ENCODE data around the gene SARS1.

Gene SARS1

GRCh38 chr1:109262231-109263055 is 48.7 kb downstream of the SARS1 start:
- no peak for DNase-seq (ENCODE audit: low spot score)

DNA sequence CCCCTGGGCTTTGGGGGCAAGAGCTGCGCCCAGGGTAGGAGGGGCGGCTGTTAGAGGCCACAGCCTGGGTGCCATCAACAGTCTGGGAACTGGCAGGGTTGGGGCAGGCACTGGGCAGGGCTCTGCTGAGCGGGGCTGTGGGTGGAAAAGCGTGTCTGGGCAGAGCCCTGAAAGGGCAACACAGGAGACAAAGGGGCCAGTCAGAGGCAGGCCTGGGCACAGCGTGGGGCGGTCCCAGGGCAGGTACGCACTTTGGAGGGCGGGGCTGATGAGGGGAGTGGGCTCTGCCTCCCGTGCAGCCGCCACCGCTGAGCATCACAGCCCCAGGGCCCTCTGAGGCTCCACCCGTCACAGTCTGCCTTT is 49.5 kb downstream of the SARS1 start:
- no peak for DNase-seq (ENCODE audit: low spot score)

DNA sequence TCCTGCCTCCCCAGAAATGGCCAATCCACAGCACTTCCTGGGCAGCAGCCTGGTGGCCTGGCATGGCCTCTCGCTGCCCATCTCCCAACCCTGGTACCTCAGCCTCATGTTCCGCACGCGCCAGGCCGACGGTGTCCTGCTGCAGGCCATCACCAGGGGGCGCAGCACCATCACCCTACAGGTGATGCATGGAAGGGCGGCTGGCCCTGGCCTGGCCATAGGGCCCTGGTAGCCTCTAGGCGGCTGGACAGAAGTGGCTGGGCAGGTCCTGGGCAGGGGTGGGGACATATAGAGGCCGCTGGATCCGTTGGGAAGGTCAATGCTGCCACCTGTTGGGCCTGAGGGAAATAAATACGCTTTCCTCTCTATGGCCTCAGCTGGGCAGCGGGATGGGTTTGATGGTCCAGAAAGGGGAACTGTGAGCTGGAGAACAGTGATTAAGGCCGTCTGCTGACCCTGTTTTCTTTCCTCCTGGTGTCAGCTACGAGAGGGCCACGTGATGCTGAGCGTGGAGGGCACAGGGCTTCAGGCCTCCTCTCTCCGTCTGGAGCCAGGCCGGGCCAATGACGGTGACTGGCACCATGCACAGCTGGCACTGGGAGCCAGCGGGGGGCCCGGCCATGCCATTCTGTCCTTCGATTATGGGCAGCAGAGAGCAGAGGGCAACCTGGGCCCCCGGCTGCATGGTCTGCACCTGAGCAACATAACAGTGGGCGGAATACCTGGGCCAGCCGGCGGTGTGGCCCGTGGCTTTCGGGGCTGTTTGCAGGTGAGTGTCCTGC is 50.1 kb downstream of the SARS1 start:
- DNase-seq (ENCODE audit: low spot score) = peak; percentile 90

DNA sequence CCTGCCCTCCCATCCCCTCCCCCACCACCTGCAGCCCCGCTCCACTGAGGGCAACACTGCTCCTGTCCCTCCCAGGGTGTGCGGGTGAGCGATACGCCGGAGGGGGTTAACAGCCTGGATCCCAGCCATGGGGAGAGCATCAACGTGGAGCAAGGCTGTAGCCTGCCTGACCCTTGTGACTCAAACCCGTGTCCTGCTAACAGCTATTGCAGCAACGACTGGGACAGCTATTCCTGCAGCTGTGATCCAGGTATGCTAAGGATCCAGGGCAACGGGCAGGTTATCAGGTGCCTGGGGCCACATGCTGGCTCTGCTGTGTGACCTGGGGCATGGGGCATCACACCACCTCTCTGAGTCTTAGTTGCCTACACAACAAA is 50.6 kb downstream of the SARS1 start:
- no peak for DNase-seq (ENCODE audit: low spot score)

GRCh38 chr1:109265016-109265415 is 51.3 kb downstream of the SARS1 start:
- DNase-seq (ENCODE audit: low spot score) = no peak

- DNase-seq (ENCODE audit: low spot score) = no peak
Observed at GRCh38 chr1:109265741-109266330, 52.1 kb downstream of the SARS1 start.

DNA sequence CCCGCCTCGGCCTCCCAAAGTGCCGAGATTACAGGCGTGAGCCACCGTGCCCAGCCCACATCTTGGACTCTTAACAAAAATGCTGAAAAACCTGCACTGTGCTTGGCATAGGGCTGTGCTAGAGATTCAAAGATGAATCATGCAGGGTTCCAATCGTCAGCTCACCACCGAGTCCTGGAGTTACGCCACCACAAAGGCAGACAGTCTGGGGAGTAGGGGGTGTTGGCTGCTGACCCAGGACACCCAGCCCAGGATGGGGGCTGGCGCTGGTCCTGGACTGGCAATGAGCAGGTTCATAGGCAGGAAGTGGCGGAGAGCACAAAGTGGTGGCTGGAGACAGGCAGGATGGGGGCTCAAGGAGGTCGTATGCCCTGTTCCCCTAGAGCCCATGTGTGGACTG is 53.2 kb downstream of the SARS1 start:
- peak; percentile 76 for DNase-seq (ENCODE audit: low spot score)

DNA sequence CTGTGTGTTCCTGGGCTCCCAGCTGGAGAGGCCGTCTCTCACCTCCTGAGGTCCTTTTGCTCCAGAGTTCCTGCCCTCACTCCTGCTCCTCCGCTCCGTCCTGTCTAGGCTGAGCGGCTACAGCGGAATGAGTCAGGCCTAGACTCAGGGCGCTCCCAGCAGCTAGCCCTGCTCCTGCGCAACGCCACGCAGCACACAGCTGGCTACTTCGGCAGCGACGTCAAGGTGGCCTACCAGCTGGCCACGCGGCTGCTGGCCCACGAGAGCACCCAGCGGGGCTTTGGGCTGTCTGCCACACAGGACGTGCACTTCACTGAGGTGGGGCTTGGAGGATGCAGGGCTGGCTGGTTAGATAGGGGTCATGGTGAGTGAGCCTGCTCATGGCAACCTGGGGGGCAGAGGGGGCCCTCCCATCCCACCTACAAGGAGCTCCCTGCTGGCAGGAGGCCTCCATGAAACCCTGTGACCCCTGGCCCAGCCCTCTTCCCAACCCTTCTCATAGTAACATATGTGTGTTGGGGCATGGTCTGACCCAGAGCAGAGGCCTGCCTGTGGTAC is 54.1 kb downstream of the SARS1 start:
- no peak for DNase-seq (ENCODE audit: low spot score)

GRCh38 chr1:109268431-109269211 is 54.9 kb downstream of the SARS1 start:
- DNase-seq (ENCODE audit: low spot score) = no peak

DNA sequence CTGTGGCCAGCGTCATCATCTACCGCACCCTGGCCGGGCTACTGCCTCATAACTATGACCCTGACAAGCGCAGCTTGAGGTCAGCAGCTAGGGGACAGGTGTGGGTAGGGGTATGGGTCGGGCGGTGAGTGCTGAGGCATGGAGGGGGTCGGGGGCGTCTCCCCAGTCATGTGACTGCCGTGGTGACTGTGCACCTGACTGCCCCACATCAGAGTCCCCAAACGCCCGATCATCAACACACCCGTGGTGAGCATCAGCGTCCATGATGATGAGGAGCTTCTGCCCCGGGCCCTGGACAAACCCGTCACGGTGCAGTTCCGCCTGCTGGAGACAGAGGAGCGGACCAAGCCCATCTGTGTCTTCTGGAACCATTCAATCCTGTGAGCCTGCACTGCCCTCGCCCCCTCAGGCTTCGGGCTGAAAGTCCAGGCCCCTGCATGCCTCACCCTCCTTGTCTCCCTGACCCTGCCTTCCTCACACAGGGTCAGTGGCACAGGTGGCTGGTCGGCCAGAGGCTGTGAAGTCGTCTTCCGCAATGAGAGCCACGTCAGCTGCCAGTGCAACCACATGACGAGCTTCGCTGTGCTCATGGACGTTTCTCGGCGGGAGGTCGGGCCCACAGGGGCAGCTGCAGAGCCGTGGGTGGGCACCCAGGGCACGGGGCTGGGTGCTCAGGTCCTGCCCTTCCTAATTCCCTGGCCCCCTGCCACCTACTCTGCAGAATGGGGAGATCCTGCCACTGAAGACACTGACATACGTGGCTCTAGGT is 55.7 kb downstream of the SARS1 start:
- DNase-seq (ENCODE audit: low spot score) = no peak

DNA sequence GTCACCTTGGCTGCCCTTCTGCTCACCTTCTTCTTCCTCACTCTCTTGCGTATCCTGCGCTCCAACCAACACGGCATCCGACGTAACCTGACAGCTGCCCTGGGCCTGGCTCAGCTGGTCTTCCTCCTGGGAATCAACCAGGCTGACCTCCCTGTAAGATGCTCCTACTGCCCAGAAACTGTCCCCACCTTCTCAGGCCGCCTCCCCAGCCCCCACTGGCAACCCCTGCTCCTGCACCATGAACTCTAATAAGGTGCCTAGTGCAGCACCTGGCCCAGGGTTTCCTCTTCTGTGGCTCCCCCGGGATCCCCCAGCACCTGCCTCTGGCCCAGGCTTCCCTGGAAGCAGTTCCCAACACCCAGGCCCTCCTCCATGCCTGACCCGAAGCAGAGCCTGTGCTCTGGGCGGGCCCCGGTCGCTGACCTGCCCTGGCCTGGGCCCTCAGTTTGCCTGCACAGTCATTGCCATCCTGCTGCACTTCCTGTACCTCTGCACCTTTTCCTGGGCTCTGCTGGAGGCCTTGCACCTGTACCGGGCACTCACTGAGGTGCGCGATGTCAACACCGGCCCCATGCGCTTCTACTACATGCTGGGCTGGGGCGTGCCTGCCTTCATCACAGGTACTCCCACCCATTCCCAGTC is 56.4 kb downstream of the SARS1 start:
- no peak for DNase-seq (ENCODE audit: low spot score)

GRCh38 chr1:109270623-109271317 is 57.1 kb downstream of the SARS1 start:
- no peak for DNase-seq (ENCODE audit: low spot score)

GRCh38 chr1:109271458-109271857 is 57.7 kb downstream of the SARS1 start:
- no peak for DNase-seq (ENCODE audit: low spot score)

DNA sequence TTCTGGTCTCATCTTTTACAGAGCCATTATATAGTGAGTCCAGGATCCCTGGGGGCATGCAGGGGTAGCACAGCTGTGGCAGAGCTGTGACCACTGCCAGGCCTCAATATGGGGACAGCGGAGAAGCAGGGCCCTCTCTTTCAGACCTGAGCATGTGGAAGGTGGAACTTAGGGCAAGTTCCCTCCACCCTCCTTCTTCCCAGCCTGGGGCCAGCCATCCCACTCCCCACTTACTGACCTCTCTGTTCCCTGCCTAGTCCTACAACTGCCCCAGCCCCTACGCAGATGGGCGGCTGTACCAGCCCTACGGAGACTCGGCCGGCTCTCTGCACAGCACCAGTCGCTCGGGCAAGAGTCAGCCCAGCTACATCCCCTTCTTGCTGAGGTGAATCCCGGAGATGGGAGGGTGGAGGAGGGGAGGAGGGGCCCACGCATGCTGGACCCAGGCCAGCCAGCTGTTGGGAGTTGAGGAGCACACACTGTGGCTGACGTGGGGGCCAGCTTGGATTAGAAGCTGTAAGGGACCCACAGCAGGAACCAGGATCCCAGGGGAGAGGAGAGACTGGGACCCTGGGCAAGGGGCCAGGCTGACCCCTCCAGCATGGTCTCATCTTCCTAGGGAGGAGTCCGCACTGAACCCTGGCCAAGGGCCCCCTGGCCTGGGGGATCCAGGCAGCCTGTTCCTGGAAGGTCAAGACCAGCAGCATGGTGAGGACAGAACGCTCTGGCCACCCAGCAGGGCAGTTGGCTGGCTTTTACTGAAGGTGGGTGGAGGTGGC is 58.5 kb downstream of the SARS1 start:
- no peak for DNase-seq (ENCODE audit: low spot score)

DNA sequence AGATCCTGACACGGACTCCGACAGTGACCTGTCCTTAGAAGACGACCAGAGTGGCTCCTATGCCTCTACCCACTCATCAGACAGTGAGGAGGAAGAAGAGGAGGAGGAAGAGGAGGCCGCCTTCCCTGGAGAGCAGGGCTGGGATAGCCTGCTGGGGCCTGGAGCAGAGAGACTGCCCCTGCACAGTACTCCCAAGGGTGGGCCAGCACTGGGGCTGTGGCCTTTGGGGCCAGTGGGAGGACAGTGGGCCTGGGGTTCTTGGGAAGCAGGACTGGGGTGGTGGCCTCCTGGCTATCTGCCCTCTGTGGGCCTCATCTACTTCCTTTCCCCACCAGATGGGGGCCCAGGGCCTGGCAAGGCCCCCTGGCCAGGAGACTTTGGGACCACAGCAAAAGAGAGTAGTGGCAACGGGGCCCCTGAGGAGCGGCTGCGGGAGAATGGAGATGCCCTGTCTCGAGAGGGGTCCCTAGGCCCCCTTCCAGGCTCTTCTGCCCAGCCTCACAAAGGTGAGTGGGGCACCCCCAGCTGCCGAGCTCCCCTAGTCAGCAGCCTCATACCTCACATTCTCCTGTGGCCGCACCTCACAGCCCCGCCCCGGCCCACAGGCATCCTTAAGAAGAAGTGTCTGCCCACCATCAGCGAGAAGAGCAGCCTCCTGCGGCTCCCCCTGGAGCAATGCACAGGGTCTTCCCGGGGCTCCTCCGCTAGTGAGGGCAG is 59.3 kb downstream of the SARS1 start:
- DNase-seq (ENCODE audit: low spot score) = no peak

GRCh38 chr1:109273570-109274288 is 60.0 kb downstream of the SARS1 start:
- DNase-seq (ENCODE audit: low spot score) = no peak

DNA sequence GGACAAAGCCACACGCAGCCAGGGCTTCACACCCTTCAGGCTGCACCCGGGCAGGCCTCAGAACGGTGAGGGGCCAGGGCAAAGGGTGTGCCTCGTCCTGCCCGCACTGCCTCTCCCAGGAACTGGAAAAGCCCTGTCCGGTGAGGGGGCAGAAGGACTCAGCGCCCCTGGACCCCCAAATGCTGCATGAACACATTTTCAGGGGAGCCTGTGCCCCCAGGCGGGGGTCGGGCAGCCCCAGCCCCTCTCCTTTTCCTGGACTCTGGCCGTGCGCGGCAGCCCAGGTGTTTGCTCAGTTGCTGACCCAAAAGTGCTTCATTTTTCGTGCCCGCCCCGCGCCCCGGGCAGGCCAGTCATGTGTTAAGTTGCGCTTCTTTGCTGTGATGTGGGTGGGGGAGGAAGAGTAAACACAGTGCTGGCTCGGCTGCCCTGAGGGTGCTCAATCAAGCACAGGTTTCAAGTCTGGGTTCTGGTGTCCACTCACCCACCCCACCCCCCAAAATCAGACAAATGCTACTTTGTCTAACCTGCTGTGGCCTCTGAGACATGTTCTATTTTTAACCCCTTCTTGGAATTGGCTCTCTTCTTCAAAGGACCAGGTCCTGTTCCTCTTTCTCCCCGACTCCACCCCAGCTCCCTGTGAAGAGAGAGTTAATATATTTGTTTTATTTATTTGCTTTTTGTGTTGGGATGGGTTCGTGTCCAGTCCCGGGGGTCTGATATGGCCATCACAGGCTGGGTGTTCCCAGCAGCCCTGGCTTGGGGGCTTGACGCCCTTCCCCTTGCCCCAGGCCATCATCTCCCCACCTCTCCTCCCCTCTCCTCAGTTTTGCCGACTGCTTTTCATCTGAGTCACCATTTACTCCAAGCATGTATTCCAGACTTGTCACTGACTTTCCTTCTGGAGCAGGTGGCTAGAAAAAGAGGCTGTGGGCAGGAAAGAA is 61.1 kb downstream of the SARS1 start:
- DNase-seq (ENCODE audit: low spot score) = no peak
